Inferior parietal cortex (tissue), 1 donor: ENCODE measurements around the gene DGCR8.

Experiments
- DNase-seq: peaks from one replicate; pipeline ENCODE4 v3.0.0-alpha.2; 2016; ENCODE audit errors: extremely low spot score

The DGCR8 gene

DNA sequence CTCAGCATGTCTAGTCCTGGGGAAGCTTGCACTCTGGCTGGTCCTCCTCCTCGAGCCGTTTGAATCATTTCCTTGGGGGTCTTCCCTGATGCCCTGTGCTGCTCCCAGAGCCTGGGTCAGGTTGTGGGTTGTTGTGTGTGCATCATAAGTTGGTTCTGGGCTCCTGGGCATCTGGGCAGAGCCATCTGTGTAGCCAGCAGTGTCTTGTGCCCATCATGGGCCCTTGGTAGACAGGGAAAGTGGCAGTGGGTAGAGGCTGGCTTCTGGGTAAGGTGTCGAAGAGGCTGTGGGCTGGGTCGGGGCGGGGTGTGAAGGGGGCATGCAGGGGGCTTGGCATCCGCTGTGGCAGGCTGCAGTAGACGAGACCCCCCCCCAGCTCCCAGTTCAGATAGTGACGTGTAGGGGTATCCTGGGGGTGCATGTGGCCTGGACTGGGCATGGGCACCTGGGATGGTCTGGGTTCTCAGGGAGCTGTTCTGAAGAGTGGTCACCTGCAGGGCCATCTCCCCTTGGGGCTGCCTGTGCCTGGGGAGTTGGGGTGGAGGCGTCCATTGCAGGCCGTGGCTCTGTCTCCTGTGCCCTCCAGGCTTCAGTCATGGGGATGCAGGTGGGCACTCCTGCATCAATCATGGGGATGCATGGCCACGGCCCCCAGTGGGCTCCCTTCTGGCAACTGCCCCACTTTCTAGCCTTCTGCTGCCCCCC lies 44.2 kb downstream of the DGCR8 start:
- no peak for DNase-seq

DNA sequence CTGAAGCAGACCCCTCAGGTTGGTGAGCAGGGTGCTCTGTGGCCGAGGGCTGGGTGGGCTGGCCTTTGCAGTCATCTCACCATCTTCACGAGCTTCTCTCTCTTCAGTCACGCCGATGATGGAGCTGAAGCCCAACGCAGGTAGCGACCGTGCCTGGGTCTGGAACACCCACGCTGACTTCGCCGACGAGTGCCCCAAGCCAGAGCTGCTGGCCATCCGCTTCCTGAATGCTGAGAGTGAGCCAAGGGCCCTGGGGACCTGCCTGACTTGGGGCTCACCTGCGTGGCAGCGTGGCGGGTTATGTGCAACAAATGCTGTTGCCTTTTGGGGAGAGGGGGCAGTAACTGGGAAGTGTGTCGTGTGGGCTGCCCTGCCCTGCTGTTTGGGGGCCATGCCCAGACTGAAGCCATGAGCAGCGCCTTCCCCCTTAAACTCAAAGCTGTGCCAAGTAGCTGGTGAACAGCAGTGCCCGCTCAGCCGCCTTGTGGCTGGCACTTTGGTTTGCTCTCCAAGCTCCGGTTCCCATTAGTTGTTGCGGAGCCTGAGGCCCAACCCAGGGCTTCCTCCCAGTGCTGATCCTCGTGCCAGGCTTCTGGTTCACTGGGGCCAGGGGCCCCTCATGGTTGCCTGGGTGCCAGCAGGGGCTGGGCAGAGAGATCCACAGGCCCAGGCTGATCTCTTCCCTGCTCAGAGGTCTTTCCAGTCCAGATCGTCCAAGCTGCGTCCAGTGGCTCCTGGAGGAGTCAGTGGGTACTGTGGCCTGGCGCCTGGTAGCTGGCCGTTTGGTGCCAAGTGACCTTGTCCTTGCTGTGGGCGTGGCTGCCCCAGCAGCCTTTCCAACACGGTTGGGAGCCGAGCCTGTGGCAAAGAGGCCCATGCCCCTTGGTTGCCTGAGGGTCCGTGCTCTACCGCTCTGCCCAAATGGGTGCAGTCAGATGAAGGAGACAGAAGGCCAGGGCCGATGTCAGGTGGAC lies 45.4 kb downstream of the DGCR8 start:
- no peak for DNase-seq

DNA sequence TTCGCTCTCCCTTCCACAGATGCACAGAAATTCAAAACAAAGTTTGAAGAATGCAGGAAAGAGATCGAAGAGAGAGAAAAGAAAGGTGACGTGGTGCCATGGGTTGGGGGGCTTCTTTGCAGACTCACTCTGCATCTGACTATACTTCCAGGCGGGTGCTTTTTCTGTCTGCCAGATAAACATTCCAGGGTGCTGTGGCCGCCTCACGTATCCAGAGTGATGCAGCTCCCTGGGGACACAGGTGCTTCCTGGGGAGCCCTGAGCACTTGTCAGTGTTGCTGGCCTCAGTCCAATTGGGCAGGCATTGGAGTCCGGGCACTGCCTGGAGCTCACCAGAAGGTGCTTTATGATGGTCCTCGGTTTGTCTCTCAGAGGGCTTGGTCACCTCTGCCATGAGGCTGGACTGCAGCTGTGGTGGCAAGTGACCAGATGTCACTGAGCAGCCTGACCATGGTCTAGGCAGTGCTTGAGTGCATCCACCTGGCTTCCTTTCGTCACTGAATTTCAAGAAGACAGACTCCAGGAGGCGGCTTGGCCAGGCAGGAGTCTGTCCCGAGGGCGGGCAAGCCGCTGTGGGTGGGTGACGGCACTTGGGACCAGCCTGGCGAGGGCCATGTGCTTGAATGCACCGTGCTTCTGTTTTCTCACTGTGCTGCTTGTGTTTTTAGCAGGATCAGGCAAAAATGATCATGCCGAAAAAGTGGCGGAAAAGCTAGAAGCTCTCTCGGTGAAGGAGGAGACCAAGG lies 46.4 kb downstream of the DGCR8 start:
- DNase-seq: no peak

DNA sequence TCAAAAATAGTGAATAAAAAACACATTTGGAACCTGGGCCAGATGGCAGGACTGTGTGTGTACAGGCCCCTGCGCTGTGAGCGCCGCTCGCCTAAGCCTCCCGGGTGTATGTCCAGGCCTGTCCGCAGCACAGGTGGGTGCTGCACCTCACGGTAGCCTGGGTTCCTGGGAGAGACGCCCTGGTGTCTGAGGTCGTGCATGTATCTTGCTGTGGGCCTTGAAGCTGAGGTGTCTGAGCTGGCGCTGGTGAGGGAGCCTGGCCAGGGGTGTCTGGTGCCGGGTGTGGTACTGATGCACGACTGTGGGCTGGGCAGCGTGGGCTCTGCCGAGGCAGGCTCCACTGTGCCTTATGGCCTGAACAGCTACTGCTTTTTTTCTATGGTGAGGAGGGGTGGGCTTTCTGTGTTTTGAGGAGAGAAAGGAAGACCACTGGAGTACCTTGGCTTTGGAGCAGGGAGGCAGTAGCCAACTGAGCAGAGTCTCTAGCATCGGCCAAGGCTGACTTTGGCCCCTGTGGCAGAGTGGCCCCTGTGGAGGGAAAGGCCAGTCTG lies 47.4 kb downstream of the DGCR8 start:
- no peak for DNase-seq

DNA sequence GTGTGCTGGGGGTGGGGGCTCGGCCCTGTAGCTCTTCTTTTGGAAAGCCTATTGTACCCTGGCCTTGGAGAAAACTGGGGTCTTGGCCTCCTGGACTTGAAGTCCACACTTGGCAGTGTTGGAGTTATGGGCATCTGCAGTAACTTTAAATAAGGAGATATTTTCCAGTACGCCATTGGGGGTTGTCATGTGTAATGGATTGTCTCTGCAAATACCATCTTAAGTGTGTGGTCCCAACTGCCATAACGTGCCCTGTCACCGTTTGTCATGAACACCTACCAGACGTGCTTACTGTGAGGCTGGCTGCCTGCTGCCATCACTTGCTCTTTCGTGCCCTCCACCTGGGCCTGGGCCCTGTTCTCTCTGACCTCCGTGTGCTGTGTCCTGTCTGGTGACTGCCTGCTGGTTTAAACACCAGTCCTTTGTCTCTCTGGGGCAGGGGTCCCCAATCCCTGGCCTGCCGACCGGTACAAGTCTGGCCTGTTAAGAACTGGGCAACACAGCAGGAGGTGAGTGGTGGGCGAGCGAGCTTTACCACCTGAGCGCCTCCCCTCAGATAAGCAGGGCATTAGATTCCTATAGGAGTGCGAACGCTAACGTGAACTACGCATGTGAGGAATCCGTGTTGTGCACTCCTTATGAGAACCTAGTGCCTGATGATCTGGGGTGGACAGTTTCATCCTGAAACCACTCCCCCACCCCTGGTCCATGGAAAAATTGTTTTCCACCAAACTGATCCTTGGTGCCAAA lies 48.0 kb downstream of the DGCR8 start:
- DNase-seq: no peak

DNA sequence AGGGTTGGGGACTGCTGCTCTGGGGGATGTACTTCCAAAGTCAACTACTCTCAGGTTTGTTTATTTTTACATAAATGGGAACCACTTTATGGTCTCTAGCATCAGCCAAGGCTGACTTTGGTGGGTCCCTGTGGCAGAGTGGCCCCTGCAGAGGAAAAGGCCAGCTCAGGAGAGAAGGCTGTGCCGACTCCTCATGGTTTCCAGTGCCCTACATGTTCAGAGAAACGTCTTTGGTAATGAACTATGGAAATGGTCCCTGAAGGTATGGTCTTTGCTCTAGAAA lies 48.5 kb downstream of the DGCR8 start:
- no peak for DNase-seq

DNA sequence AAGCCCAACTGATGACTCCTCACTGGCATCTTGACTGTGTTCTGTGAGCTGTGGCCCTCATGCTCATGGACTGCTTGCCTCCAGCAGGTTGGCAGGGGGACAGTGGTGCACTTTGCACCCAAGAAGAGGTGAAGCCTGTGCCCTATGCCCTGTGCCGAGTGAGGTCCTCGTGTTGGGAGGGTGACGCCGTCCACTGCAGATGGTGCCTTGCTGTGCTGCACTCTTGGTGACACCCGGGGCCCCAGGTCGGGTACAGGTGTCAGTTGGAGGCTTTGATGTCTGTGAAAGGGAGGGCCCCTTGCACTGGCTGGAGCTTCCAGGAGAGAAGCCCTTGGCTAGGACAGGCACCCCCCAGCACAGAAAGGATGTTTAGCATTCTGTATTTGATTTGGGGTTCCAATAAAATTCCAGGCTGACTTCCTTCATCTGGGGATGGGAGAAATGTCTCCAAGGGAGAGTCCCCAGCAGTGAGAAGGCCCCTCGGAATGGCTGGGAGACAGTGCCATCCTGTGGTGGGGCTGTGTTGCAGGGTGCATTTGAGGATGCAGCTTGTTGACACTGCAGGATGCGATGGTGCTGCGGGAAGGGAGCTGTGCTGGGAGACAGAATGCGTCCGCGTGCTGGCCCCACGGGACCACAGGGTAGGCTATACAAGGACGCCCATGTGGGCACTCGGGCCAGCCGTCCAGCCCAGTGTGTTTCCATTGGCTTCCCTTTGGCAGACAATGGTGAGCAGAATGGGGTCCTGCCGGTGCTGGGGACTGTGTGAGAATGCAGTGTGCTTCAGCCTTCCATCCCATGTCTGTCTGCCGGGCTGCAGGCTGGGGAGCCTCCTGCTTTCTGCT lies 49.1 kb downstream of the DGCR8 start:
- peak; percentile 47 for DNase-seq

DNA sequence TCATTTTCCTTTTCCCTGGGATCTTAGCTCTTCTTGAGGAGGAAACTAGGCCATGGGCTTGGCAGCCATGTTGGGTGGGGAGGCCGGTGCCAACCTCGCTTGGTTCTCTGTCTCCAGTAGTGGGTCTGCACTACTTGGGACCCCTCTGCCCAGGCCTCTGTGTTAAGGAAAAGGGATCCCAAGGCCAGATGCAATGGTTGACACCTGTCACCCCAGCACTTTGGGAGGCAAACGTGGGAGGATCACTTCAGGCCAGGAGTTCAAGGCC lies 49.6 kb downstream of the DGCR8 start:
- no peak for DNase-seq

DNA sequence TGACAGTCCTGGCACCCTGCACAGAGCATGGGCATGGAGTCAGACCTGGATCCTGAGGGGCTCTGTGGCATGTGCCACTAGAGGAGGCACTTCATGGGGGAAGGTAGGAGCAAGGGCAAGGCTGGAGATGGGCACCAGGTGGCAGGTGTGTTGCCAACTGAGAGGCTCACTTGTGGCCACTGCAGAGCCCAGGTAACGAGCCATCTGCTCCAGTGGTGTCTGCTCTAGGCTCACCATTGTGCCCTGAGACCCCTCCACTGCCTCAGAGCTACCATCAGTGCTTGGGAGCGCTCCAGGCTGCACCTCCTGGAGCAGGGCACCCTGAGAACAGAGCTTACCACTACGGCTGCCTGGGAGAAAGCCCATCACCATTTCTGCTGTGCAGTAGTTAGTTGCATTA lies 50.3 kb downstream of the DGCR8 start:
- DNase-seq: no peak

DNA sequence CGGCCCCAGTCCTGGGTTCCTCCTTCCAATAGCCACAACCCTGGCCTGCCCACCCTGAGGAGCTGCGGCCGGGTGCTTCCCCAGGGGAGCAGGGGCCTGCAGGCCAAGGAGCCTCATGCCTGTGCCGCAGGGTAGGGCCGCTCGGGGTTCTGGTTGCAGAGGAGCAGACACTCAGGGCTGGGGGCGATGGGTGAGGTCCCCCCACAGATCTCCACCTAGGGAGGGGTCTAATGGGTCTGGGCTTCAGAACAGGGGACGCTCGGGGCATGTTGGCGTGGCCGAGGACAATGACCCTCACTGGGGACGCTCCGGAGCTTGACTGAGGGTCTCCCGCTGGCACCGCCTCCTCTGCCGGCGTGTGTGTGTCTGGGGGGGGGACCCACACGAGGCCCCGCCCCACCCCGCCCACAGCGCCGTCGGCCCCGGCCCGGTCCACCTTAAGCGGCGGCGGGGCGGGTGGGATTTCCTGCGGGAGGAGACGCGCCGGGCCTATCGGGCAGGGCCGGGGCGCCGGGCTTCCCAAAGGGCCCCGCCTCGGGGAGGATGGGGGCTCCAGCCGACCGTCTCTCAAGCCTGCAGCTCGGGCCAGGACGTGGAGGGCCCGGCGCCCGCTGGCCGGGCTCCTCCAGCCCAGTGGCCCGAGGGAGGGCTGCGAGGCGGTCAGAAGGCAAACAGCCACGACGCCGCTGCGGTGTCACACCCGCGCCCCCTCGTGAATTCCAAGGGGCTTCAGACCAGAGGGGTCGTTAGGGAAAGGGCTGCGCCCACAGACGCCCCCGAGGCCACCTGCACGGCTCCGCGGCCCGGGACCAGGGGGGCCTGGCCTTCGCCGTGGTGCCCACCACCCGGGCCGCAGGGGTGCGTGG lies 50.9 kb downstream of the DGCR8 start:
- peak; percentile 81 for DNase-seq

DNA sequence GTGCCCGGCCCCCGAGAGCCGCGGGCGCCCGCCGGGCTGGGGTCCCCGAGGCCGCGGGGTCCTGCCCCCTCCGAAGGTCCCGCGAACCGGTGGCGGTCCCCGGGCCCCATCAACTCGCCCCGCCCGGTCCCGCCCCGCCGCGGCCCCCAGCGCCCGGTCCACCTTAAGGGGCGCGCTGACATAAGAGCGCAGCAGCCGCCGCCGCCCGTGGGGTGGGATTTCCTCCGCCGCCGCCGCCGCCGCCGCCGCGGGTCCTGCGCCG lies 51.5 kb downstream of the DGCR8 start, which contains the start of gene ZDHHC8:
TSS of gene ZDHHC8 (plus strand) at position 208 of the 262 bp plus-strand sequence. CDS start 144 bp downstream, outside the sequence.
- no peak for DNase-seq

DNA sequence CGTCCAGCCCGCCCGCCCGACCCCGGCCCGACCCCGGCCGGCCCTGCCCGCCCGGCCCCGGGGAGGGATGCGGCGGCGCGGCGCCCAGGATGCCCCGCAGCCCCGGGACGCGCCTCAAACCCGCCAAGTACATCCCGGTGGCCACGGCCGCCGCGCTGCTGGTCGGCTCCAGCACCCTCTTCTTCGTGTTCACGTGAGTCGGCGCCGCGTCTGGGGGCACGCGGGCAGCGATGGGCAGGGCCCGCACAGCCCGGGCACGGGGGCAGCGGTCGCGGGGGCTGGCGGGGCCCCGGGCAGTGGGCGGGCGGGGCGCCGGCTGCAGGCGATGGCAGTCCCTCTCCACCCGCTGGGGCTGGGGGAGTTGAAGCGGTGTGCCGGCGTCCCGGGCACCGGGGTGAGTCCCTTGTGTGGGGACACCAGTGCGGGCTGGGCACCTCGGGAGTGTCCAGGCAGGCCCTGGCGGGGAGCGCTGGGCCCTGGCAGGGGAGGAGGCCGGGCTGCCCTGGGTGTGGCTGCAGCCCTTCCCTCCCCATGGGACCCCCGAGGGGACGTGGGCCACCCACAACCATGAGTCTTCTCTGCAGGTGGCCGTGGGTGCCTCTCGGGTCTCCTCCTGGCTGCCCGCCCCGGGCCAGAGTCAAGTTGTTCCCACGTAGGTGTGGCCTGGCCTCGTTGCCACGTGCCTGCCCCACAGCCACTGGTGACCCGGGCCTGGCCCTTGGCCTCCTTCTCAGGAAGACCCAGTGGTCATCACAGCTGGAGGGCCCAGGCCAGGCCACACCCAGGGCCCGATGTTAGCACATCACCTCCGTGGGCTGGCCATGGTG lies 52.0 kb downstream of the DGCR8 start:
- DNase-seq: no peak

DNA sequence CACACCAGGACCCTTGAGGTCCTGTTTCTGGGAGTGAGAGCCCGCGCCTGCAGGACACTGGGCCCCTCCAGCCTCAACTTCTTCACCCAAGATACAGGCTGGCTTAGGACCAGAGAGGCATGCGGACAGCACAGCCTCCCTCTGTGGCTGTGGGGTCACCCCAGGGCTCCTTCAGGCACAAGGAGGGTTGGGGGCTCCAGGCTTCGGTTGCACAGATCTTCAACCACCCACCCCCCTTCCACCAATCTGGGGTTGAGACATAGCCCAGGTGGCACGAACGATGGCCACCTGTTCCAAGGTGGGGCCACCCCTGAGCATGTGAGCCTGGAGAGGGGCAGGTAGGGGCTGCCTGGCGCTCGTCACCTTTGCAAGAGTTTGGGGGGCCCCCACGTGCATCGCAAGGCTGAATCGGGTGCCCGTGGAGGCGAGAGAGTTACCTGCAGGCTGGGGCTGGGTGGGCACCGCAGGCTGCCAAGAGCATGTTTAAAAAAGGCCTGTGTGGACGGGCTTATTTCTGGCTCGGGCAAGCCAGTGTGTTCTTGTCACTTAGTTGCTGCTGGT lies 52.7 kb downstream of the DGCR8 start:
- DNase-seq: no peak

DNA sequence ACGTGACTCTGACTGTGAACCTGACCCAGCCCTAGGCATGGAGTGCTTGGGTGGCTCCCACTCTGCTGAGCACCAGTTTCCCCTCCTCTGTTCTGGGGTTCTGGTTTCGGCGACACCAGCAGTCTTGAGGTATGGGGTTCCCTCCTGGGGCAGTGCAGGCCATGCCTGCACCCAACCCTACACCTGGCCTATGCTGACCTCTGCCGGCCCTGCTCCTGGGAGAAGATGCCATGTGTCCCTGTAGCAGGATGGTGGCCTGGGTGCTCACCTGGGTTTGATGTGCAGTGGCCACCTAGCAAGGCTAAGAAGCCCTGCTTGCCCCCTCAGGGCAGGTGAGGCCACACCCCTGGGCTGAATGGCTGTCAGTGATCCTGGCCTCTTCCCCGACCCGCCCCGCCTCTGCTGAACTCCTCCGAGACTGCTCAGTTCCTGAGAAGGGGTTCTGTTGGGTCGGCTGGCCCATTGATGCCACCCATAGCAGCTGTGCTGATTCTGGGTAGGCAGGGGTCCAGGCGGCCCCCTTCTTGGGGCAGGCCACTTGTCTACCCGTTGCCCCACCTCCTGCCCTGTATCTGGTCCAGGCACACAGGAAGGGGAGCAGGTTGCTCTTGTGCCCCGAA lies 54.0 kb downstream of the DGCR8 start:
- DNase-seq: no peak

DNA sequence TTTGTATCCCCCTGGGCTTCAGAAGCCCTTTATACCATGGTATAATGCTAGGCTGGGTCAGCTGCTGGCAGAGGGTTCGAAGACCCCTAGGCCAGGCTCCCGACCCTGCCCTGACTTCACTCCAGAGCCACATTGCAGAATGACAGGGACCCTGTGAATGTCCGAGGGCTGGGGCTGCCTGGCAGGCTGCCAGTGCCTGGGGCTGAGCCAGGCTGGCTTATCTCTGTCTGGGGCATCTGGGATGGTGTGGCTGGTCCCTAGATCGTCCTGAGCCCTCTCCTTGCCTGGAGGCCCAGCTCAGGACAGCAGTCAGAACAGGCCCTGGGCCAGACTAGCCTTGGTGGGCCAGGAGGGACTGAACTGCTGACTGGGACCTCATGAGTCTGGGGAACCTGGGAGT lies 55.2 kb downstream of the DGCR8 start:
- no peak for DNase-seq

DNA sequence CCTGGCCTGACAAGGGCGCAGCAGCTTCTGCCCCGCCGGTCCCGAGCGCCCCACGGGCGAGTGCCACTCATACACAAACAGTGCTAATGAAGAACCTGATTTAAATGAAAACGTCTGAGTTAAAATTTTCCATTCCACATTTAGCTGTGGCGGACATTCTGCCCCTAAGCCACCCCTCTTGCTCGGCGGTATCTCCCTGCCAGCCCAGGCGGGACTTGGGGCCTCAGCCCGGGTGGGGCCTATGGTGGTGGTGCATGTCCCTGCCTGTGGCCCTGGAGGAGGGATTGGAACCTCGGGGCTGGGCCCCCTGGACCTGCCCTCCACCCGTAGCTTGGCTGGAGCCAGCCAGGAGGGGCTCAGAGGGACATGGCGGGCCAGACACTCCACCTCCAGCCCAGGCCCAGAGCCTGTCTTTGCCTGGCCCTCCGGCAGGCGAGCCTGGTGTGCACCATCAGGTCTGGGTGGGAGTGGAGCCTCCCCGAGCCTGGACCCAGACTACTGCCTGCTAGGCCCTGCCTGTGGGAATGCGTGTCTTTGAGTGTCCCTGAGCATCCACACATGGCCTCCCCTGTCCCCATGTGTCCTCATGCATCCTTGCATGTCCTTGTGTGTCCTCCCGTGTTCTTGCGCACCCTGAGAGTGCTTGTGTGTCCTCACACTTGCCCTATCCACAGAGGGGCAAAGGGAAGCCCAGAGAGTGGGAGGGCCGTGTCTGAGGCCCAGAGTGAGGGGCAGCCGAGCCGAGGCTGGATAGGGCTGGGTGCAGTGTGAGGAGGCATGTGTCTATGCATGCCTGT lies 56.0 kb downstream of the DGCR8 start:
- no peak for DNase-seq

DNA sequence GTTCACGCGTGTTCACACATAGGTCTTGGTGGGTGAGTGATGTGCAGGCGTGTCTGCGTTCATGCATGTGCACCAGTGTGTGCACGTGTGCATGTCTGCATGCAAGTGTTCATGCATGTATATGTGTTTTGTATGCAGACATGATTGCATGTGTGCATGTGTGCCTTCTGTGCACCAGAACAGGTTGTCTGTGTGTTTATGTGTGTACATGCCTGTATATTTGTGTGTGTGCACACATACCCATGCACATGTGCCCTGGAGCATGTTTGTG lies 56.5 kb downstream of the DGCR8 start:
- DNase-seq: no peak

DNA sequence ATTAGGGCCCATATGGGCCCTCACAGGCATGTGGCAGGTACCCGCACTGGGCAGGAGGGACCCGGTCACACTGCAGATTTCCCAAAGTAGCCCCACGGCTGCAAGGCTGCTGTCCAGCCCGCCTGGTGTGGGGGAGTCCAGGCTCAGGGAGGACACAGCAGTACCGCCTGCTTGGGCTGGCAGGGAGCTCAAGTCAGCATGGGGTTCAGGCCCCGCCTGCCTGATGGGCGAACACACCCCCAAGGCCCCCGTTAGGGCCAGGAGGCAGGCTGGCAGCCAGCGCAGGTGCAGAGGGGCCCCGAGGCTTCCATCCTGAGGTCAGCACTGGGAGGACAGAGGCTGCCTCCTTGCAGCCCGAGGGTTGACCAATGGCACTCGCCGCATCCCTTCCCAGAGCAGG lies 57.1 kb downstream of the DGCR8 start:
- DNase-seq: no peak
